Measurements from ENCODE around the gene GRAMD4.

- no peak for TF ChIP-seq CTCF (IDR thresholded peaks at IDR 0.05; ENCODE audit: low read length)
- TF ChIP-seq EZH2 (optimal IDR thresholded peaks at IDR 0.05; ENCODE audit: low read depth, low read length) = no peak
- no peak for TF ChIP-seq EZH2phosphoT487 (IDR thresholded peaks at IDR 0.05; ENCODE audit: low read length)
Measured at GRCh38 chr22:46619830-46620501, at the start of gene GRAMD4.

Measured in MM.1S (cell line).